ENCODE results near the gene IL20RB. TPM values are rescaled to one million over a fixed set of nuclear protein-coding genes. Genes with fewer than 3 reads are reported as not detected.

Gene IL20RB
- total and polyA plus RNA-seq, 2 of the 4 experiments (the other 2 are of a cell fraction): 0.72 to 0.97 TPM

GRCh38 chr3:136974670-136975069 is 16.9 kb downstream of the IL20RB start:
- Histone ChIP-seq H3K36me3 (ENCODE audit: control insufficient read depth, insufficient read depth, low read length) (no peaks in the 10 kb centered on the region), H3K4me1 (ENCODE audit: control insufficient read depth, insufficient read depth, low read length) (peaks cover 3% of the 10 kb centered on the region)
- CTCF ChIA-PET: no interaction called here

More at GRCh38 chr3:136974670-136975069, 16.9 kb downstream of the IL20RB start:
- Histone ChIP-seq H3K9ac (ENCODE audit: low read depth, low read length) (no peak overlapping the region), H2BK5ac (ENCODE audit: low read depth, low read length, poor library complexity, severe bottlenecking) (no peak overlapping the region), H2BK15ac (ENCODE audit: low read depth, low read length) (no peak overlapping the region), H3K79me1 (ENCODE audit: low read depth in 1 of 2, low read length in 2 of 2) (no peaks in the 10 kb centered on the region), H3K9me3 (ENCODE audit: control insufficient read depth, insufficient read depth, low read length) (no peaks in the 10 kb centered on the region), H2AK9ac (replicated peaks; ENCODE audit: low read depth, low read length, poor library complexity) (no peak overlapping the region), H3K18ac (ENCODE audit: low read depth, low read length) (no peak overlapping the region), H4K5ac (ENCODE audit: low read depth, low read length) (no peak overlapping the region), H2BK120ac (ENCODE audit: low read depth, low read length) (no peak overlapping the region), H3K4me2 (ENCODE audit: low read depth, low read length) (no peak overlapping the region), H2BK20ac (ENCODE audit: low read depth, low read length) (no peak overlapping the region), H3K9me1 (ENCODE audit: insufficient read depth, low read length) (peaks cover 4% of the 10 kb centered on the region; the same call in 1 of the 2 replicates), H3K56ac (ENCODE audit: extremely low read depth, insufficient read depth, low read length) (no peak overlapping the region), H3K23ac (ENCODE audit: low read depth, low read length) (no peak overlapping the region), H3K4me3 (ENCODE audit: insufficient read depth, low read depth, low read length) (no peak overlapping the region), H4K8ac (ENCODE audit: low read depth in 2 of 2, low read length in 2 of 2) (no peak overlapping the region), H2AFZ (replicated peaks; ENCODE audit: low read length, poor library complexity) (no peak overlapping the region), H3K27me3 (ENCODE audit: control insufficient read depth, insufficient read depth, low read length) (no peaks in the 10 kb centered on the region), H3K27ac (ENCODE audit: insufficient read depth, low read length) (no peak overlapping the region), H2AK5ac (ENCODE audit: low read depth, low read length) (no peak overlapping the region), H4K91ac (ENCODE audit: insufficient read depth, low read depth, low read length) (no peak overlapping the region), H3K4ac (ENCODE audit: low read depth, low read length) (no peak overlapping the region), H3K14ac (replicated peaks; ENCODE audit: low read depth, low read length) (no peak overlapping the region), H4K20me1 (ENCODE audit: insufficient read depth, low read length) (no peaks in the 10 kb centered on the region)
- no peak for DNase-seq
- WGBS, 2 experiments (ENCODE audit: extremely low coverage in 2 of 2, insufficient read length in 1 of 2): no CpG with 5 or more reads among the region's 2 CpGs
- POLR2A ChIA-PET (ENCODE audit: unreplicated experiment): no interaction called here
- intact Hi-C loops (cut with micrococcal nuclease): no loop called here
- dilution Hi-C loops (cut with HindIII; ENCODE audit: low sequenced_read_pairs, unreplicated experiment): no loop called here
- in situ Hi-C loops (cut with MboI; ENCODE audit: low sequenced_read_pairs): no loop called here
- TF ChIP-seq SMC3 (IDR thresholded peaks at IDR 0.05; ENCODE audit: low read depth, low read length) (no peak), CTCF (conservative IDR thresholded peaks at IDR 0.05; ENCODE audit: low read depth, low read length) (no peak), MAZ (IDR thresholded peaks at IDR 0.05; ENCODE audit: borderline replicate concordance, low read depth, low read length) (no peak), CEBPB (IDR thresholded peaks at IDR 0.05; ENCODE audit: low read depth, low read length) (no peak), FOS (IDR thresholded peaks at IDR 0.05; ENCODE audit: low read depth, low read length) (no peak), USF2 (IDR thresholded peaks at IDR 0.05; ENCODE audit: low read depth, low read length) (no peak), MXI1 (IDR thresholded peaks at IDR 0.05; ENCODE audit: borderline replicate concordance, low read depth, low read length) (no peak), MAFK (IDR thresholded peaks at IDR 0.05; ENCODE audit: low read depth, low read length) (no peak), RFX5 (IDR thresholded peaks at IDR 0.05; ENCODE audit: low read depth, low read length) (no peak), RCOR1 (IDR thresholded peaks at IDR 0.05; ENCODE audit: insufficient replicate concordance, low read length) (no peak), NFE2L2 (IDR thresholded peaks at IDR 0.05; ENCODE audit: low read depth, low read length) (no peak), CHD1 (IDR thresholded peaks at IDR 0.05; ENCODE audit: low read depth, low read length) (no peak), BHLHE40 (IDR thresholded peaks at IDR 0.05; ENCODE audit: low read depth, low read length) (no peak), ELK1 (IDR thresholded peaks at IDR 0.05; ENCODE audit: borderline replicate concordance, low read depth, low read length) (no peak), POLR2A (IDR thresholded peaks at IDR 0.05; ENCODE audit: low read depth, low read length) (no peak), RAD21 (IDR thresholded peaks at IDR 0.05; ENCODE audit: low read length) (no peak)
- no peak for ATAC-seq (ENCODE audit: low read depth)
- BruUV-seq (replicated peaks): no TSS peak

Data from IMR-90 (cell line).